ENCODE results near the gene JMY.

JMY gene

GRCh38 chr5:79235634-79236361 lies at the start of gene JMY:
Gene JMY, plus strand, starts transcription at chr5:79236131. Its CDS starts 520 bp downstream, at chr5:79236651.
- Mint-ChIP-seq H3K27ac (peak within 1 kb of the TSS; percentile 97), H3K36me3 (ENCODE audit: low read depth) (no peaks in the 10 kb centered on the region), H3K4me1 (ENCODE audit: low read depth) (peaks cover 32% of the 10 kb centered on the region), H3K4me3 (peak within 1 kb of the TSS; percentile 96), H3K9me3 (no peaks in the 10 kb centered on the region), H3K27me3 (no peaks in the 10 kb centered on the region)

- Mint-ChIP-seq H3K4me1 (ENCODE audit: low read depth) (no peaks in the 10 kb centered on the region), H3K36me3 (ENCODE audit: low read depth) (no peaks in the 10 kb centered on the region), H3K27me3 (no peaks in the 10 kb centered on the region), H3K4me3 (no peak overlapping the region), H3K27ac (no peak overlapping the region), H3K9me3 (no peaks in the 10 kb centered on the region)
Measured at GRCh38 chr5:79186455-79186854, 49.5 kb upstream of the JMY start.

GRCh38 chr5:79189439-79190234 lies 46.3 kb upstream of the JMY start:
- no peak overlapping the region for H3K27ac Mint-ChIP-seq

GRCh38 chr5:79190235-79190529 lies 45.7 kb upstream of the JMY start:
- Mint-ChIP-seq H3K27me3 (no peaks in the 10 kb centered on the region), H3K9me3 (no peaks in the 10 kb centered on the region), H3K36me3 (ENCODE audit: low read depth) (no peaks in the 10 kb centered on the region), H3K4me3 (no peak overlapping the region), H3K27ac (no peak overlapping the region), H3K4me1 (ENCODE audit: low read depth) (no peaks in the 10 kb centered on the region)

More at GRCh38 chr5:79189439-79190234, 46.3 kb upstream of the JMY start:
- Mint-ChIP-seq H3K9me3 (no peaks in the 10 kb centered on the region), H3K4me1 (ENCODE audit: low read depth) (no peaks in the 10 kb centered on the region), H3K36me3 (ENCODE audit: low read depth) (no peaks in the 10 kb centered on the region), H3K27me3 (no peaks in the 10 kb centered on the region), H3K4me3 (no peak overlapping the region)

- Mint-ChIP-seq H3K4me3 (no peak overlapping the region), H3K27me3 (no peaks in the 10 kb centered on the region), H3K9me3 (no peaks in the 10 kb centered on the region), H3K4me1 (ENCODE audit: low read depth) (no peaks in the 10 kb centered on the region), H3K27ac (no peak overlapping the region), H3K36me3 (ENCODE audit: low read depth) (no peaks in the 10 kb centered on the region)
Measured at GRCh38 chr5:79191457-79191856, 44.5 kb upstream of the JMY start.

GRCh38 chr5:79193643-79194042 lies 42.3 kb upstream of the JMY start:
- H3K4me3 Mint-ChIP-seq, result no peak overlapping the region
- H3K27ac Mint-ChIP-seq, result no peak overlapping the region
- no peaks in the 10 kb centered on the region for H3K36me3 Mint-ChIP-seq (ENCODE audit: low read depth)
- H3K27me3 Mint-ChIP-seq, result no peaks in the 10 kb centered on the region
- H3K9me3 Mint-ChIP-seq, result no peaks in the 10 kb centered on the region
- H3K4me1 Mint-ChIP-seq (ENCODE audit: low read depth), result no peaks in the 10 kb centered on the region

- no peaks in the 10 kb centered on the region for H3K36me3 Mint-ChIP-seq (ENCODE audit: low read depth)
- no peak overlapping the region for H3K27ac Mint-ChIP-seq
- H3K4me1 Mint-ChIP-seq (ENCODE audit: low read depth), result no peaks in the 10 kb centered on the region
- H3K4me3 Mint-ChIP-seq, result no peak overlapping the region
- no peaks in the 10 kb centered on the region for H3K27me3 Mint-ChIP-seq
- H3K9me3 Mint-ChIP-seq, result no peaks in the 10 kb centered on the region
Measured at GRCh38 chr5:79200573-79201183, 35.3 kb upstream of the JMY start.

GRCh38 chr5:79201206-79201605 lies 34.7 kb upstream of the JMY start:
- Mint-ChIP-seq H3K27me3 (no peaks in the 10 kb centered on the region), H3K9me3 (no peaks in the 10 kb centered on the region), H3K4me3 (no peak overlapping the region), H3K36me3 (ENCODE audit: low read depth) (no peaks in the 10 kb centered on the region), H3K4me1 (ENCODE audit: low read depth) (no peaks in the 10 kb centered on the region), H3K27ac (no peak overlapping the region)

- no peaks in the 10 kb centered on the region for H3K36me3 Mint-ChIP-seq (ENCODE audit: low read depth)
- no peaks in the 10 kb centered on the region for H3K27me3 Mint-ChIP-seq
- H3K9me3 Mint-ChIP-seq, result no peaks in the 10 kb centered on the region
- H3K4me1 Mint-ChIP-seq (ENCODE audit: low read depth), result no peaks in the 10 kb centered on the region
- H3K4me3 Mint-ChIP-seq, result no peak overlapping the region
- H3K27ac Mint-ChIP-seq, result no peak overlapping the region
Measured at GRCh38 chr5:79202076-79202475, 33.9 kb upstream of the JMY start.

GRCh38 chr5:79205965-79206364 lies 30.0 kb upstream of the JMY start:
- Mint-ChIP-seq H3K36me3 (ENCODE audit: low read depth) (no peaks in the 10 kb centered on the region), H3K27me3 (no peaks in the 10 kb centered on the region), H3K4me3 (no peak overlapping the region), H3K9me3 (no peaks in the 10 kb centered on the region), H3K27ac (no peak overlapping the region), H3K4me1 (ENCODE audit: low read depth) (no peaks in the 10 kb centered on the region)

GRCh38 chr5:79206541-79206940 lies 29.4 kb upstream of the JMY start:
- no peak overlapping the region for H3K27ac Mint-ChIP-seq
- no peaks in the 10 kb centered on the region for H3K4me1 Mint-ChIP-seq (ENCODE audit: low read depth)

GRCh38 chr5:79209505-79209904 lies 26.4 kb upstream of the JMY start:
- H3K27ac Mint-ChIP-seq, result no peak overlapping the region
- H3K4me1 Mint-ChIP-seq (ENCODE audit: low read depth), result no peaks in the 10 kb centered on the region
- H3K4me3 Mint-ChIP-seq, result no peak overlapping the region
- H3K27me3 Mint-ChIP-seq, result no peaks in the 10 kb centered on the region
- no peaks in the 10 kb centered on the region for H3K9me3 Mint-ChIP-seq
- no peaks in the 10 kb centered on the region for H3K36me3 Mint-ChIP-seq (ENCODE audit: low read depth)

More at GRCh38 chr5:79206541-79206940, 29.4 kb upstream of the JMY start:
- H3K36me3 Mint-ChIP-seq (ENCODE audit: low read depth), result no peaks in the 10 kb centered on the region
- no peaks in the 10 kb centered on the region for H3K27me3 Mint-ChIP-seq
- no peak overlapping the region for H3K4me3 Mint-ChIP-seq
- no peaks in the 10 kb centered on the region for H3K9me3 Mint-ChIP-seq

GRCh38 chr5:79224286-79224984 lies 11.5 kb upstream of the JMY start:
- Mint-ChIP-seq H3K36me3 (ENCODE audit: low read depth) (no peaks in the 10 kb centered on the region), H3K27me3 (no peaks in the 10 kb centered on the region), H3K4me3 (no peak overlapping the region), H3K27ac (no peak overlapping the region), H3K4me1 (ENCODE audit: low read depth) (peaks cover 3% of the 10 kb centered on the region), H3K9me3 (no peaks in the 10 kb centered on the region)

GRCh38 chr5:79225026-79225425 lies 10.9 kb upstream of the JMY start:
- H3K4me1 Mint-ChIP-seq (ENCODE audit: low read depth), result peaks cover 9% of the 10 kb centered on the region
- H3K36me3 Mint-ChIP-seq (ENCODE audit: low read depth), result no peaks in the 10 kb centered on the region
- no peak overlapping the region for H3K27ac Mint-ChIP-seq
- H3K4me3 Mint-ChIP-seq, result no peak overlapping the region
- H3K9me3 Mint-ChIP-seq, result no peaks in the 10 kb centered on the region
- no peaks in the 10 kb centered on the region for H3K27me3 Mint-ChIP-seq

- Mint-ChIP-seq H3K27ac (no peak overlapping the region), H3K9me3 (no peaks in the 10 kb centered on the region), H3K4me1 (ENCODE audit: low read depth) (peaks cover 11% of the 10 kb centered on the region), H3K36me3 (ENCODE audit: low read depth) (no peaks in the 10 kb centered on the region), H3K4me3 (no peak overlapping the region), H3K27me3 (no peaks in the 10 kb centered on the region)
Measured at GRCh38 chr5:79225441-79225840, 10.5 kb upstream of the JMY start.
